Measurements from ENCODE around the gene SLC6A9.

DNA sequence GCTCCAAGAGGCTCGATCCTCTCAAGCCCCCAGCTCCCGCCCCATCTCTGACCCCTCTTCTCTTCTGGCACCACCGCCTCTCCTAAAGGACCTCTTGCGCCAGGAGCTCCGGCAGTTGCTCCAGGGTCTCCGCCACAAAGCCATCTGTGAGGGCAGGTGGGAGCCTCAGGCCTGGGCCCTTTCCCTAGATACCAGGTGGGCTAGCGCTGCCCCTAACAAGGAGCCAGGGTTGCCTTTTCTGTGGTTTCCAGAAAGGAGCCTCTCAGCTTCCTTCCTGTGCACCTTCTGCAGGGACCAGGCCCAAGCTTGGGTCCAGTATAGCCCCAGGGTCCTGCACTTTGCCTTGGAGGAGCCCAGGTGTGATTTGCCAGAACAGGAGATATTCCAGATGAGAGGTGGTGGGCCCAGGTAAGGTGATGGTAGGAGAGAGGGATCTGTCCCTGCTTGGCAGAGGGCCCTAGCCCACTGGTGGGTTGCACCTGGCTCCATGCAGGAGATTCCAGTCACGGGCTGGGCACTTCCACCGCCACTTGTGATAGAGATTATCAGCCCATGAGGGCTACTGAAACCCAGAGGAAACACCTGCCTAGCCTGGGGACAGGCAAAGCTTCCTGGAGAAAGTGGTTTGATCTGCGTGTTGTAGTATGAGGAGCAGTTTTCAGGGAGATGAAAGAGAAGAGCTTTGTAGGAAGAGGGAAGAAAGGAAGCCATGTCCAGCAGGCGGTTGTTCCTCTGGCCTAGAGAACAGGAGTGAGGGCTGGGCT lies 38.8 kb downstream of the SLC6A9 start:
- TF ChIP-seq, protein P1, sequence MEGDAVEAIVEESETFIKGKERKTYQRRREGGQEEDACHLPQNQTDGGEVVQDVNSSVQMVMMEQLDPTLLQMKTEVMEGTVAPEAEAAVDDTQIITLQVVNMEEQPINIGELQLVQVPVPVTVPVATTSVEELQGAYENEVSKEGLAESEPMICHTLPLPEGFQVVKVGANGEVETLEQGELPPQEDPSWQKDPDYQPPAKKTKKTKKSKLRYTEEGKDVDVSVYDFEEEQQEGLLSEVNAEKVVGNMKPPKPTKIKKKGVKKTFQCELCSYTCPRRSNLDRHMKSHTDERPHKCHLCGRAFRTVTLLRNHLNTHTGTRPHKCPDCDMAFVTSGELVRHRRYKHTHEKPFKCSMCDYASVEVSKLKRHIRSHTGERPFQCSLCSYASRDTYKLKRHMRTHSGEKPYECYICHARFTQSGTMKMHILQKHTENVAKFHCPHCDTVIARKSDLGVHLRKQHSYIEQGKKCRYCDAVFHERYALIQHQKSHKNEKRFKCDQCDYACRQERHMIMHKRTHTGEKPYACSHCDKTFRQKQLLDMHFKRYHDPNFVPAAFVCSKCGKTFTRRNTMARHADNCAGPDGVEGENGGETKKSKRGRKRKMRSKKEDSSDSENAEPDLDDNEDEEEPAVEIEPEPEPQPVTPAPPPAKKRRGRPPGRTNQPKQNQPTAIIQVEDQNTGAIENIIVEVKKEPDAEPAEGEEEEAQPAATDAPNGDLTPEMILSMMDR (IDR thresholded peaks at IDR 0.05) = no peak
- no peak for TF ChIP-seq POLR2A (IDR thresholded peaks at IDR 0.05)
